Neural progenitor cell (in vitro differentiated cells): ENCODE measurements around the gene CD28.

Experiments
- EZH2 ChIP-seq: fragments of 200-600 bp; sonication (generic); IDR thresholded peaks from 2 replicates; pipeline ENCODE4 v1.6.1; 2017; ENCODE audit warnings: antibody characterized with exemption, mild to moderate bottlenecking, moderate library complexity
- EZH2phosphoT487 ChIP-seq: fragments of 200-600 bp; sonication (generic); IDR thresholded peaks from 2 replicates; pipeline ENCODE4 v1.6.1; 2017; ENCODE audit warnings: antibody characterized with exemption
- TF ChIP-seq, protein P1 (sequence below): fragments of 200-600 bp; sonication (generic); IDR thresholded peaks from 2 replicates; pipeline ENCODE4 v1.5.1; 2017; ENCODE audit warnings: antibody characterized with exemption, mild to moderate bottlenecking

DNA sequence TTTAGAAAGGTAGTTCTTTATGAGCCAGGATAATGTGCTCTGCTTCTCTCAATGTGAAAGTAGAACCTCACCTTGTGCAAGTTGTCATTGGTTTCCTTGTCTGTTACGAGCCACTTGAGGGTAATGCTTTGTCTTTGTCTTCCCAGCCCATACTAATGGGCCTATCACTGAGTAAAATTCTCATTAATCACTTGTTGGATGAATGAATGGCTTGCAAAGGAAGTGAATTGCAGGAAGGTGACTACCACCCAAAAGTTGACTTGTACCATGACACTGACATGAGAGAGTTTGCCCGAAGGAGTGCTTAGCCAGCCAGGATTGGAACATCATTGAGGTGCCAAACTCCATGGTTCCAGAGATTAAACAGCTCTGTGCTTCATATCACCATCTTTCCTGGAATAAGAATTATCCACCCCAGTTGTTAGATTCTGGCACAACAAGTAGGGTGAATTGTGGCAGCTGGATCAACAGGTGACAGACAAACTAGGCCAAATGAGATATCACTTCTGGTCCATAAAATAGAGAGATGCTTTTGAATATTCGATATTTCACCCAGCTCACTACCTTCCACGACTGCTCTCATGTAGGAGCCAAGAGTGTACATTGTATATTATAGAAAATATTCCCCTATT is 20.5 kb upstream of the CD28 start:
- TF ChIP-seq, protein P1, sequence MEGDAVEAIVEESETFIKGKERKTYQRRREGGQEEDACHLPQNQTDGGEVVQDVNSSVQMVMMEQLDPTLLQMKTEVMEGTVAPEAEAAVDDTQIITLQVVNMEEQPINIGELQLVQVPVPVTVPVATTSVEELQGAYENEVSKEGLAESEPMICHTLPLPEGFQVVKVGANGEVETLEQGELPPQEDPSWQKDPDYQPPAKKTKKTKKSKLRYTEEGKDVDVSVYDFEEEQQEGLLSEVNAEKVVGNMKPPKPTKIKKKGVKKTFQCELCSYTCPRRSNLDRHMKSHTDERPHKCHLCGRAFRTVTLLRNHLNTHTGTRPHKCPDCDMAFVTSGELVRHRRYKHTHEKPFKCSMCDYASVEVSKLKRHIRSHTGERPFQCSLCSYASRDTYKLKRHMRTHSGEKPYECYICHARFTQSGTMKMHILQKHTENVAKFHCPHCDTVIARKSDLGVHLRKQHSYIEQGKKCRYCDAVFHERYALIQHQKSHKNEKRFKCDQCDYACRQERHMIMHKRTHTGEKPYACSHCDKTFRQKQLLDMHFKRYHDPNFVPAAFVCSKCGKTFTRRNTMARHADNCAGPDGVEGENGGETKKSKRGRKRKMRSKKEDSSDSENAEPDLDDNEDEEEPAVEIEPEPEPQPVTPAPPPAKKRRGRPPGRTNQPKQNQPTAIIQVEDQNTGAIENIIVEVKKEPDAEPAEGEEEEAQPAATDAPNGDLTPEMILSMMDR, result no peak
- TF ChIP-seq EZH2 (no peak), EZH2phosphoT487 (no peak)
